Measurements from ENCODE around the gene CDKN2AIPNL.

DNA sequence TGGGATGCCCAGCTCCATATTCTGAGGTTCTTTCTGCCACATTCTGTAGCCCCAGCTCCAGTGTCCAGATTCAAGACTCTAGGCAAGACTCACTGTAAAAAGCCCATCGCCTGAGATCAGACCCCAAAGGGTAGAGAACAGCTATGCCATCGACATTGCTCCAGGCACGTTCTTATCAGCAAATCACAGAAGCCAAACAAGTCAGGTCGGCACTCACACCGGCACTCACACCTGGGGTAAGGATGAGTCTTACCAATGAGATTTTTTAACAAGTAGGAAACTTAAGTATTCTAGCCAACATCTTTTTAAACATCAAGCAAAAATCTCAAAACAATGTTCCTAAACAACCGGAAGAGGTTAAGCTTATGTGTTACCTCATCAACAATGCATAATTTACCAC, 2.4 kb downstream of the CDKN2AIPNL start:
- TF ChIP-seq, protein P1, sequence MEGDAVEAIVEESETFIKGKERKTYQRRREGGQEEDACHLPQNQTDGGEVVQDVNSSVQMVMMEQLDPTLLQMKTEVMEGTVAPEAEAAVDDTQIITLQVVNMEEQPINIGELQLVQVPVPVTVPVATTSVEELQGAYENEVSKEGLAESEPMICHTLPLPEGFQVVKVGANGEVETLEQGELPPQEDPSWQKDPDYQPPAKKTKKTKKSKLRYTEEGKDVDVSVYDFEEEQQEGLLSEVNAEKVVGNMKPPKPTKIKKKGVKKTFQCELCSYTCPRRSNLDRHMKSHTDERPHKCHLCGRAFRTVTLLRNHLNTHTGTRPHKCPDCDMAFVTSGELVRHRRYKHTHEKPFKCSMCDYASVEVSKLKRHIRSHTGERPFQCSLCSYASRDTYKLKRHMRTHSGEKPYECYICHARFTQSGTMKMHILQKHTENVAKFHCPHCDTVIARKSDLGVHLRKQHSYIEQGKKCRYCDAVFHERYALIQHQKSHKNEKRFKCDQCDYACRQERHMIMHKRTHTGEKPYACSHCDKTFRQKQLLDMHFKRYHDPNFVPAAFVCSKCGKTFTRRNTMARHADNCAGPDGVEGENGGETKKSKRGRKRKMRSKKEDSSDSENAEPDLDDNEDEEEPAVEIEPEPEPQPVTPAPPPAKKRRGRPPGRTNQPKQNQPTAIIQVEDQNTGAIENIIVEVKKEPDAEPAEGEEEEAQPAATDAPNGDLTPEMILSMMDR (IDR thresholded peaks at IDR 0.05): no peak
- TF ChIP-seq POLR2A (IDR thresholded peaks at IDR 0.05): no peak
